Naive B cell (primary cell): ENCODE data around the gene CT45A8. TPM values are rescaled to one million over a fixed set of nuclear protein-coding genes. Genes with fewer than 3 reads are reported as not detected.

Experiments
- polyA plus RNA-seq, 6 donors: library from polyadenylated mRNA; unstranded; fragments of 300-500 nt; fragmentation: Illumina TruSeq; gene quantifications; one replicate each; pipeline ENCODE4 v1.2.3, GENCODE V29; 2021; ENCODE audit warnings: low read depth in 6 of 6

The CT45A8 gene
- polyA plus RNA-seq, 6 donors from 2014 or later: not detected

Other genes with a start within 250 kb of the CT45A8 start
- not detected for gene CT45A1, start 140.9 kb downstream of the CT45A8 start, polyA plus RNA-seq
- gene CT45A3, start 86.3 kb downstream of the CT45A8 start, polyA plus RNA-seq: not detected
- gene CT45A5, start 69.0 kb downstream of the CT45A8 start, polyA plus RNA-seq: not detected
- not detected for gene CT45A6, start 51.8 kb downstream of the CT45A8 start, polyA plus RNA-seq
- not detected for gene CT45A2, start 34.5 kb downstream of the CT45A8 start, polyA plus RNA-seq
- not detected for gene CT45A7, start 17.3 kb downstream of the CT45A8 start, polyA plus RNA-seq
- not detected for gene CT45A9, start 17.3 kb upstream of the CT45A8 start, polyA plus RNA-seq
- not detected for gene CT45A10, start 38.9 kb upstream of the CT45A8 start, polyA plus RNA-seq
- not detected for gene SAGE1, start 39.2 kb upstream of the CT45A8 start, polyA plus RNA-seq
- gene MMGT1, start 119.5 kb upstream of the CT45A8 start, polyA plus RNA-seq: 10 to 100 TPM in 3 of 6 donors, 1 to 10 TPM in 3; 7.6 to 11.5 (median 10.4) TPM
- gene SLC9A6, start 130.9 kb upstream of the CT45A8 start, polyA plus RNA-seq: 10 to 100 TPM in 4 of 6 donors, 1 to 10 TPM in 2; 9.2 to 18.8 (median 10.7) TPM